ENCODE measurements around the gene HLA-F.

The HLA-F gene

GRCh38 chr6:29744621-29745020 lies 21.4 kb downstream of the HLA-F start:
- DNase-seq, result no peak

GRCh38 chr6:29745386-29745785 lies 22.2 kb downstream of the HLA-F start:
- no peak for DNase-seq

- no peak for DNase-seq
Measured at GRCh38 chr6:29745855-29746449, 22.7 kb downstream of the HLA-F start.

- DNase-seq, result no peak
Measured at GRCh38 chr6:29746846-29747687, 23.8 kb downstream of the HLA-F start.

GRCh38 chr6:29747688-29748250 lies 24.5 kb downstream of the HLA-F start:
- no peak for DNase-seq

- DNase-seq, result peak; percentile 46
Measured at GRCh38 chr6:29748391-29749307, 25.4 kb downstream of the HLA-F start.

- no peak for DNase-seq
Measured at GRCh38 chr6:29749308-29749662, 26.1 kb downstream of the HLA-F start.

- no peak for DNase-seq
Measured at GRCh38 chr6:29749668-29750067, 26.4 kb downstream of the HLA-F start.

GRCh38 chr6:29750709-29751108 lies 27.5 kb downstream of the HLA-F start:
- no peak for DNase-seq

- no peak for DNase-seq
Measured at GRCh38 chr6:29751480-29751879, 28.2 kb downstream of the HLA-F start.

GRCh38 chr6:29752451-29753308 lies 29.4 kb downstream of the HLA-F start:
- DNase-seq, result peak; percentile 9

GRCh38 chr6:29753309-29753644 lies 30.0 kb downstream of the HLA-F start:
- no peak for DNase-seq

- no peak for DNase-seq
Measured at GRCh38 chr6:29755295-29755871, 32.1 kb downstream of the HLA-F start.

GRCh38 chr6:29757282-29757681 lies 34.0 kb downstream of the HLA-F start:
- DNase-seq, result no peak

- no peak for DNase-seq
Measured at GRCh38 chr6:29757701-29758293, 34.6 kb downstream of the HLA-F start.

GRCh38 chr6:29758761-29759160 lies 35.5 kb downstream of the HLA-F start:
- no peak for DNase-seq

- no peak for DNase-seq
Measured at GRCh38 chr6:29759457-29759856, 36.2 kb downstream of the HLA-F start.

- no peak for DNase-seq
Measured at GRCh38 chr6:29760328-29760727, 37.1 kb downstream of the HLA-F start.

GRCh38 chr6:29762051-29762450 lies 38.8 kb downstream of the HLA-F start:
- DNase-seq, result no peak

- no peak for DNase-seq
Measured at GRCh38 chr6:29762781-29763214, 39.6 kb downstream of the HLA-F start.

GRCh38 chr6:29763491-29764289 lies 40.5 kb downstream of the HLA-F start:
- no peak for DNase-seq

All from cortex of kidney (tissue), 1 donor.